ENCODE results near the gene HES1. TPM values are rescaled to one million over a fixed set of nuclear protein-coding genes. Genes with fewer than 3 reads are reported as not detected.
"Not testable (repeated sequence)": the region's sequence is repeated elsewhere in the genome, so short reads cannot be mapped to it uniquely, and the experiment has no call there.

The HES1 gene
- total RNA-seq, 2 donors from 2014 or later: 98.7 to 147 TPM

- intact Hi-C loops (cut with DNase I, micrococcal nuclease): no loop called here
- ATAC-seq (no peak), DNase-seq (peak in 1 of 2 donors; percentile 15)
Measured at GRCh38 chr3:194121891-194122631, 13.9 kb upstream of the HES1 start.

- intact Hi-C loops (cut with DNase I, micrococcal nuclease): no loop called here
- ATAC-seq: peak; percentile 78
- DNase-seq: peak in 1 of 2 donors; percentile 38
Measured at GRCh38 chr3:194123726-194124125, 12.2 kb upstream of the HES1 start.

DNA sequence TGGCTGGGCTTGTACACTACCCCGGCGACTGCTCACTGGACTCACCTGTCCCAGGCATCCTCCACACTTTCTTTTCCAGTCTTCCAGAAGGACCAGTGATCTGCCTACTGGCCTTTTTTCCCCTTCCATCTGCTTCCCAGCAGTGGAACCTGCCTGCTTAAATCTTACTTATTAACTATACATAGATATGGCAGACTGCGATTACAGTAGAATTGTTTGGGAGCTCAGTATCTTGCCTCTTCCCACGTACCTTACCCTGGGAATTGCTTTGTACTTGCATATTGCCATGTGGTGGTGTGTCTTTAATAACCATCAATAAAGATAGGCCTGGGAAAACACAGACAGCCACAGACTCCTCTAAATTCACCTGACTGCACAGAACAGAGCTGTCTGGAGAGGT, 11.8 kb upstream of the HES1 start:
- ATAC-seq (peak; percentile 82), DNase-seq (peak in 1 of 2 donors; percentile 31)
- intact Hi-C loops (cut with DNase I, micrococcal nuclease): no loop called here

- intact Hi-C loops (cut with DNase I, micrococcal nuclease): no loop called here
- ATAC-seq: no peak
- peak in 1 of 2 donors; percentile 23 for DNase-seq
Measured at GRCh38 chr3:194125442-194125841, 10.5 kb upstream of the HES1 start.

DNA sequence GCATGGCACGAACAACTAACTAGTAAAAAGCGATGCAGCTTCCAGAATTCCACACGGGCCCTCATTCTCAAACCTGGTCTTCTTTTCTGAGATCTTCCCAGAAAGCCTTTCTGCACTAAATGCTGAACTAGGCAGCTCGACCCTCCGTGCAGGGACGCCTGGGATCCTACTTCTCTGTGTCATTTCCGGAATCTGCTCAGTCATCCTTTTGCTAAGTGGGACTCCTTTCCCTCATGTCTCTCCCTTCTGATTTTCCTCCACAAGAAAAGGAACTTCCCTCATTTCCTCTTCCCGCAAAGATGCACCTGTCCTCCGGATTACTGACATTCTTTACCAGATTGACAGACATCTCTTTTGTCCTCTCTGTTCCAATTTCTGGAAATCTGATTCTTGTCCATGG, 9.2 kb upstream of the HES1 start:
- DNase-seq: no peak
- intact Hi-C loops (cut with DNase I, micrococcal nuclease): no loop called here

DNA sequence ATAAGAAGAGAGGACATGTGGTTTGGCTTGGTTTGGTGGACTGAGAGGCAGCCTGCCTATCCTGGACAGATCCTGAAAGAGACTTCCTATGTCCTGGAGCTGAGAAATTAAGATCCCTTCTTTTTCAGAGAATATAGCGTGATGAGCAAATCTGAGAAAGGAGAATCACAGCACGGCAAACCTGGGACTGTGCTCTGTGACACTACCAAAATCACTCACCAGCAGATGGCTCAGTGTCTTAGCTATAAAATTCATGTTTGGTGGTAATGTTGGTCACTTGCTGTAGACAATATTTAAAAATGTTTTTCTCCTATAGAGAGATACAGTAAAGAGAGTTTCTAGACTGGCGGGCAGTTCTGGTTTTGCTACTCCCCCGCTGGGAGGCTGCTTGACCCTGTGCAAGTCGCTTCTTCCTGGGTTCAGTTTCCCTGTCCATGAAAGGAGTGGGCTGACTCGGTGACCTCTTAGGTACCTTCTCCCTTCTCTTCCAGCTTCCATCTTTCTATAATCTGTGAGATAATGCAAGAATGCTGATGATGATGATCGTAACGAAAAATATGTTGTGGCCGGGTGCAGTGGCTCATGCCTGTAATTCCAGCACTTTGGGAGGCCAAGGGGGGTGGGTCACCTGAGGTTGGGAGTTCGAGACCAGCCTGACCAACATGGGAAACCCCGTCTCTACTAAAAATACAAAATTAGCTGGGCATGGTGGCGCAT, 7.6 kb upstream of the HES1 start:
- intact Hi-C loops (cut with DNase I, micrococcal nuclease): no loop called here
- DNase-seq (peak in 1 of 2 donors; percentile 14), ATAC-seq (no peak)

More for the DNA sequence above, 9.2 kb upstream of the HES1 start:
- no peak for ATAC-seq

- ATAC-seq; intact Hi-C loops (cut with DNase I, micrococcal nuclease): not testable (repeated sequence)
- peak in 1 of 2 donors; percentile 30 for DNase-seq
Measured at GRCh38 chr3:194128919-194129295, 7.0 kb upstream of the HES1 start.

GRCh38 chr3:194129581-194130133, 6.3 kb upstream of the HES1 start:
- ATAC-seq: peak; percentile 23
- intact Hi-C loops (cut with DNase I, micrococcal nuclease): loop anchor here (10.0 kb wide), 2 partner anchors 185 to 345 kb away; no protein-coding TSS in a partner anchor
- DNase-seq: peak; percentile 49 to 78

DNA sequence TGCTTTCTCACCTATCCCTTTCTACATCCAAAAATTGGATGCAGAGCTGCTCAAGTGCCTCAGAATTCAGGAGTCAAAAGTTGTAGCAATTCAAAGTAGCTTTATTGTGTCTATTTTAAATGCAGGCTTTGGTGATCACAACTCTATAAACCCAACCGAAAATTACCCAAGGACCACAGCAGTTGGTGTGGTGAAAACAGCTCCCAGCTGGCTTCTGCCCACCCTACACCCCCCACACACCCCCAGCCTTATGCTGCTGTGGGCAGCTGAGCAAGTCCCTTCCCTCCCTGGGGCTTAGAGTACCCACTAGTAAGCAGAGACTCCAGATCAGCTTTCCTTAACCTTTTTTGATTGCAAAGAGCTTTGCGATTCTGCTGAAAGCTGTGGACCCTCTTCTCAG, 5.8 kb upstream of the HES1 start:
- ATAC-seq (no peak), DNase-seq (peak in 1 of 2 donors; percentile 21)
- intact Hi-C loops (cut with DNase I, micrococcal nuclease): loop anchor here (10.0 kb wide), 2 partner anchors 185 to 345 kb away; no protein-coding TSS in a partner anchor

- DNase-seq (peak; percentile 65 to 69), ATAC-seq (peak; percentile 28)
- intact Hi-C loops (cut with DNase I, micrococcal nuclease): loop anchor here (10.0 kb wide), 2 partner anchors 184 to 346 kb away; no protein-coding TSS in a partner anchor
Measured at GRCh38 chr3:194130807-194131589, 5.0 kb upstream of the HES1 start.

GRCh38 chr3:194132465-194133286, 3.3 kb upstream of the HES1 start:
- DNase-seq: peak in 1 of 2 donors; percentile 23
- ATAC-seq: no peak
- intact Hi-C loops (cut with DNase I, micrococcal nuclease): loop anchor here (10.0 kb wide), 2 partner anchors 182 to 348 kb away; no protein-coding TSS in a partner anchor

DNA sequence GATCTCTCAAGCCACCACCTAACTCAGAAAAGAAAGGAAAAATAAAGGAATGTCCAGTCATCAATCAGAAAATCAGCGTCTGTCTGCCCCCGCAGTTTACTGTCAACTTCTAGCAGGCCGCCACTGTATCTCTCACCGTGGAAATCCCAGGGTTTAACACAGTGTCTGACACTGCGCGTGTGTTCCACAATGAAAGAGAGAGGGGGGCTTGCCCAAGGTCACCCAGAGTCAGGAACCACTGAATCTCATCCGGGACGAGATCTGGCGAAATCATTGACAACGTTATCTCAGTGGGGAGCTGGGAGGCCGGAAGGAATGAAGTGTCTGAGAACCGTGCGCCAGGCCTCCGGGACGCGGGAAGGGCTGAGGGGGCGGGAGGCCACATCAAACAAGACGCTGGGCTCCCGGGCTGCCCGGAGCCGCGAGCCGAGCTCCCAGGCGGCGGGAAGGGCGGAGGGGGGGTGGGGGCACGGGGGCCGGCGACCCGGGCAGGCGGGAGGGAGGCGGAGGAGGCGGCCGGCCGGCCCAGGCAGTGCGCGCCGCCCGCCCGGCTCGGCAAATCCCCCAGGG, 2.2 kb upstream of the HES1 start:
- DNase-seq: peak; percentile 56 to 57
- intact Hi-C loops (cut with DNase I, micrococcal nuclease): loop anchor here (10.0 kb wide), 2 partner anchors 181 to 349 kb away; no protein-coding TSS in a partner anchor
- ATAC-seq: no peak

DNA sequence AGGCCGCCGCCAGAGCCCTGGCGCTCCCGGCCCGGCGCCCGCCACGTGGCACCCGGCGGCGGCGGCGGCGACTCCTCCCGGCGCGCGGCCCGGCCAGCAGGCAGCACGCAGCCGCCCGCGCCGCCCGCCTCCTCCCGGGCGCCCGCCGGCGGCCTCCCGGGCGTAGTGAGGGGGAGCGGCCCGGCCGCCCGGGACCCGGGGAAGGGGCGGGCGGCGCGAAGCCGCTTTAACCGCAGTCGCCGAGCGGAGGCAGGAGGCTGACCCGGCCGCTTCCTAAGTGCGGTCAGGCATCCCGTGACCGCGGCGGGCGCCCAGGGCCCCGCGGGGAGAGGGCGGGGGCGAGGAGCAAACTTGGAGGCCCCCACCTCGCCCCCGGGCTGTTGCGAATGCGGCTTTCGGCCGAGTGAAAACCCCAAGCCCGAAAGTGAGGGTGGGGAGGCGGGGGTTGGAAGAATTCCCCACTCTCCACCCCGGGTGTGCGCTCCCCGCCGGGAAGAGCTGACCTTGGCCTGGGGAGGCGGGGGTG, 1.7 kb upstream of the HES1 start:
- peak; percentile 71 to 74 for DNase-seq

GRCh38 chr3:194134757-194135515, 1.0 kb upstream of the HES1 start:
- DNase-seq (peak; percentile 94 to 95), ATAC-seq (peak; percentile 64)
- intact Hi-C loops (cut with DNase I, micrococcal nuclease): loop anchor here (5.0 to 10.0 kb wide), 4 partner anchors 132 to 353 kb away; no protein-coding TSS in a partner anchor

More for the DNA sequence above, 1.7 kb upstream of the HES1 start:
- intact Hi-C loops (cut with DNase I, micrococcal nuclease): loop anchor here (10.0 kb wide), 2 partner anchors 181 to 349 kb away; no protein-coding TSS in a partner anchor
- ATAC-seq: peak; percentile 16

DNA sequence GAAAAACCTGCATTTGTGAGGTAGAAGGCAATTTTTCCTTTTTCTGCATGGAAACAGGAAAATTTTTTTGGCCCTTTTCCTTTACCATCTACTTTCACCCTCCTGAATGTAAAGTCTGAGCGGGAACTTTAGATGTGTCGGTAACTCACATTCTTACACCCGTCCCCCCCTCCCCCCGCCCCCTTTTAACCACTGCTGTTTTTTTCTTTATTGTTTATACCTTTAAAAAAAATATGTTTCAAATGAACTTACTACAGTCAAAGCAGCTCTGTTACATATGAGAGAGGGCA, 487 bp upstream of the HES1 start:
- DNase-seq (no peak), ATAC-seq (no peak)
- intact Hi-C loops (cut with DNase I, micrococcal nuclease): loop anchor here (5.0 to 10.0 kb wide), 4 partner anchors 132 to 353 kb away; no protein-coding TSS in a partner anchor

DNA sequence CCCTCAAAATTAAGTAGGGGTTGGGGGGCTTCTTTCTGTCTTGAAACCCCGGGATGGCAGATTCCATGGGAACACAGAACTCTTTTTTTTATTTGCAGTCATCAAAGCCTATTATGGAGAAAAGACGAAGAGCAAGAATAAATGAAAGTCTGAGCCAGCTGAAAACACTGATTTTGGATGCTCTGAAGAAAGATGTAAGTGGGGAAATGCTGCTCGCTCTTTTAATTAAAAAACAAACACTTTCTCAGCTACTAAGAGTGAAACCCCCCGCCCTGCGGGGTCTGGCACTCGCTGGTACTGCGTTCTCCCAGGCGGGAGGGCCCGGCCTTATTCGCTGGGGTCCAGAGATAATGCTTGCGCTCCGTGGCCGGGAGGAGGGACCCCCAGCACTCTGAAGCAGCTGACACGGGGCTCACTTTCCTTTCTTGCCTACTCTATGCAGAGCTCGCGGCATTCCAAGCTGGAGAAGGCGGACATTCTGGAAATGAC, 615 bp downstream of the HES1 start:
- intact Hi-C loops (cut with DNase I, micrococcal nuclease): loop anchor here (5.0 to 10.0 kb wide), 4 partner anchors 131 to 354 kb away; no protein-coding TSS in a partner anchor
- DNase-seq (no peak), ATAC-seq (no peak)
